C4-2B (cell line): ENCODE measurements around the gene EEF2KMT.
"Not testable (repeated sequence)": the region's sequence is repeated elsewhere in the genome, so short reads cannot be mapped to it uniquely, and the experiment has no call there.

ENCODE experiments used
- H3K27ac ChIP-seq: fragments of 450-650 bp; 2 replicates; pipeline ENCODE4 v1.5.1; 2017
- ZFX ChIP-seq: fragments of 450-650 bp; IDR thresholded peaks from 2 replicates; pipeline ENCODE4 v1.6.1; 2017
- TF ChIP-seq, protein P1 (sequence below): fragments of 450-650 bp; conservative IDR thresholded peaks from 2 replicates; pipeline ENCODE4 v1.5.1; 2017; ENCODE audit warnings: mild to moderate bottlenecking

EEF2KMT gene, protein sequence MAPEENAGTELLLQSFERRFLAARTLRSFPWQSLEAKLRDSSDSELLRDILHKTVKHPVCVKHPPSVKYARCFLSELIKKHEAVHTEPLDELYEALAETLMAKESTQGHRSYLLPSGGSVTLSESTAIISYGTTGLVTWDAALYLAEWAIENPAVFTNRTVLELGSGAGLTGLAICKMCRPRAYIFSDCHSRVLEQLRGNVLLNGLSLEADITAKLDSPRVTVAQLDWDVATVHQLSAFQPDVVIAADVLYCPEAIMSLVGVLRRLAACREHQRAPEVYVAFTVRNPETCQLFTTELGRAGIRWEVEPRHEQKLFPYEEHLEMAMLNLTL

DNA sequence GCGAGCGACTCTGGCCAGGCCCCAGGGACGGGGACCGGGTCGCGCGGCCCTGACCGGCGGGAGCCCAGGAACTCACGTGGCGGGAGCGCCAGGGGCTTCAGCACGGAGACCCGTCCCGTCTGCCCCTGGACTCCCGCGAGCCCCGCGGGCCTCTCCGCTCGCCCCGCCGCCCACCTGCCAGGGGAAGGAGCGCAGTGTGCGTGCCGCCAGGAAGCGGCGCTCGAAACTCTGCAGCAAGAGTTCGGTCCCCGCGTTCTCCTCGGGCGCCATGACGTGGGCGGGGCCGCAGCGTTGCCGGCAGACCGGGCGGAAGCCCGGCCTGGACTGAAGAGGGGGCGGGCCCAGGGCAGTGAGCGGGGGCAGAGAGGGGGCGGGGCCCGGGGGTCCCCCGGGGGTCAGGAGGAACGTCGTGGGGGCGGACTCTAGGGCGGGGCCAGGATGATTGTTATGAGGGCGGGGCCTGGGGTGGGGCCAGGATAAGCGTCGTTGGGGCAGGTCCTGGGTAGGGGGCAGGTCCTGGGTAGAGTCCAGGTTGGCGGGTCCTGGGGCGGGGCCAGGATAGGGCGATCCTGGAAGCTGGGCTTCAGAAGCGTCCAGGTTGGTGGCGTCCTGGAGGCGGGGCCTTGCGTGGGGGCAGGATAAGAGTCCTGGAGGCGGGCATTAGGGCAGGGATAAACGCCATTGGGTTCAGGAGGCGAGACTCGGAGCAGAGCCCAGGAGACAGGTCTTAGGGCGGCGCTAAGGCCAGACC is at the start of gene EEF2KMT:
Gene EEF2KMT (minus strand): TSS at position 326 of the 751 bp plus-strand sequence. CDS start 56 bp downstream, at position 270.
- peak within 1 kb of the TSS; percentile 78 for H3K27ac ChIP-seq

DNA sequence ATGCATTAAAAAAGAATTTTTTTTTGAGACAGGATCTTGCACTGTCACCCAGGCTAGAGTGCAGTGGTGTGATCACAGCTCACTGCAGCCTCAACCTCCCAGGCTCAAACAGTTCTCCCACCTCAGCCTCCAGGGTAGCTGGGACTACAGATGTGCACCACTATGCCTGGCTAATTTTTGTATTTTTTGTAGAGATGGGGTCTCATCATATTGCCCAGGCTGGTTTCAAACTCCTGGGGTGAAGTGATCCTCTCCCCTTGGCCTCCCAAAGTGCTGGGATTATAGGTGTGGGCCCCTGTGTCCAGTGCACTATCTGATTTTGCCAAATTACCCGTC is 47.0 kb upstream of the EEF2KMT start:
- H3K27ac ChIP-seq: not testable (repeated sequence)

DNA sequence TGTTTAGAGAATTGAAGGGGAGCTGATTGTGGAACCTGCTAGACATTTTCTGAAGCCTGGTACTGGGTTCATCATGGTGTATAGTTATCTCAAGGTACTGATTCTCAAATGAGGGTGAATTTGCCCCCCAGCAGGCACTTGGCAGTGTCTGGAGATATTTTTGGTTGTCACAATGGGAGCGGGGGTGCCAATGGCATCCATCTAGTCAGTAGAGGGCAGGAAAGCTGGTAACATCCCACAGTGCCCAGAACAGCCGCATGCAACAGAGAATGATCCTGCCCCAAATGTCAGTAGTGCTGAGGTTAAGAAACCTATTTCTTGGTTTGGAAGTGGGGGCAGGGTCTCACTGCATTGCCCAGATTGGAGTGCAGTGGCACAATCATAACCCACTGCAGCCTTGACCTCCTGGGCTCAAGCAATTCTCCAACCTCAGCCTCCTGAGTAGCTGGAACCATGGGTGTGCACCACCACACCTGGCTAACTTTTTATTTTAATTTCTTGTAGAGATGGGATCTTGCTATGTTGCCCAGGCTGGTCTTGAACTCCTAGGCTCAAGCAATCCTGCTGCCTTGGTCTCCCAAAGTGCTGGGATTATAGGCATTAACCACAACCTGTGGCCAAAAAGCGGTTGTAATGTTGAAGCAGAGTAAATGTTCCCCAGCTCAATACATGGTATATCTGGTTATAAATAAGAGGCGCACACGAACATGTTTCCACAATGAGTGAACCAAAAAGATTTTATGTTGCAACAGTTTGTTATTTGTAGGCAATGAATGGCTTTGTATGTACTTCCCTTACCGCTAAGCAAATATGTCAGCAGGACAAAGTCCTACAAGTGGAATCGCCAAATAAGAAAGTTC is 46.4 kb upstream of the EEF2KMT start:
- H3K27ac ChIP-seq: no peak overlapping the region
- no peak for TF ChIP-seq ZFX
- TF ChIP-seq, protein P1, sequence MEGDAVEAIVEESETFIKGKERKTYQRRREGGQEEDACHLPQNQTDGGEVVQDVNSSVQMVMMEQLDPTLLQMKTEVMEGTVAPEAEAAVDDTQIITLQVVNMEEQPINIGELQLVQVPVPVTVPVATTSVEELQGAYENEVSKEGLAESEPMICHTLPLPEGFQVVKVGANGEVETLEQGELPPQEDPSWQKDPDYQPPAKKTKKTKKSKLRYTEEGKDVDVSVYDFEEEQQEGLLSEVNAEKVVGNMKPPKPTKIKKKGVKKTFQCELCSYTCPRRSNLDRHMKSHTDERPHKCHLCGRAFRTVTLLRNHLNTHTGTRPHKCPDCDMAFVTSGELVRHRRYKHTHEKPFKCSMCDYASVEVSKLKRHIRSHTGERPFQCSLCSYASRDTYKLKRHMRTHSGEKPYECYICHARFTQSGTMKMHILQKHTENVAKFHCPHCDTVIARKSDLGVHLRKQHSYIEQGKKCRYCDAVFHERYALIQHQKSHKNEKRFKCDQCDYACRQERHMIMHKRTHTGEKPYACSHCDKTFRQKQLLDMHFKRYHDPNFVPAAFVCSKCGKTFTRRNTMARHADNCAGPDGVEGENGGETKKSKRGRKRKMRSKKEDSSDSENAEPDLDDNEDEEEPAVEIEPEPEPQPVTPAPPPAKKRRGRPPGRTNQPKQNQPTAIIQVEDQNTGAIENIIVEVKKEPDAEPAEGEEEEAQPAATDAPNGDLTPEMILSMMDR: no peak

DNA sequence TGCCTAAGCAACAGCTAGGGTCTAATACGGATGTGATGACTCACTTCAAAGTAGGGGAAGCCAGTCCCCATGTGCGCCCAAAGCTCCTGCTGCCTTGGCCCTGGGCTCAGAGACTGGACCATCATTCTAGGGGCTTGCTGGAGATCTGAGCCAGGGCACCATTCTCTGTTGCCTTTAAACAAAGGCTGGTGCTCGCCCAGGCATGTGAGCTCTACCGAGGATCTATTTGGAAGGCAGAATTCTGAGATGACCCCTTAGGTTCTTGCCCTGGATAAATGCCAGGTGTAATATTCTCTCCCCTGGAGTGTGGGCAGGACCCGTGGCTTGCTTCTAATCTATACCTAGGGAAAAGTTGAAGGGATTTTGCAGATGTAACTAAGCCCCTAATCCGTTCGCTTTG is 42.6 kb upstream of the EEF2KMT start:
- not testable (repeated sequence) for H3K27ac ChIP-seq

DNA sequence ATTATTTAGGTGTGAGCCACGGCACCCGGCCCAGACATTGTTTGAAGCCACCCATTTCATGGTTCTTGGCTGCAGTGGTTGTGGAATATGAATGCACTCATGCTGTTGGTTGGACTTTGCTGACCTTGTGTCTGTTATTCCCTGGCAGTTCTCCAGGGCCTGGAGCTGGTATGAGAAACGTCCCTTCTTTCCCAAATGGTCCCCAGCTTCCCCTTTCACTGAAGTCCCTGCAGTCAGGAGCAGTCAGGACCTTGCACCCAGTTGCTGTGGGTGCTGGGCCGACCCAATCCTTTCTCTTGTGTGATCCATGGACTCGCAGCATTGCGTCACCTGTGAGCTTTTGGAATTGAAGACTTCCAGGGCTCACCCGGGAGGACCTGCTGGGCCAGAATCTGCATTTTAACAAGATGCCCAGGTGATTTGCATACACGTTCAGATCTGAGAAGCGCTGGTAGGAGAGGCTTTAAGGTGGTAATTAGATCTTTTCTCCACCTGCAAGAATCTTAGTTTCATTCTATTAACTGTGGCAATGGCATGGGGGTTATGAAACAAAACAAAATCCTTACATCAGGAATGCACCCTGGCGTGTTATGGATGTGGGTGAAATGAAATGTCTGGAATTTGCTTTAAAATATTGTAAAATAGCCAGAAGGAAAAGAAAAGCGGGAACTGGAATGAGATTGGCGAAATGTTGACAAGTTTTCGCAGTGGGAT is 37.3 kb upstream of the EEF2KMT start:
- not testable (repeated sequence) for H3K27ac ChIP-seq

DNA sequence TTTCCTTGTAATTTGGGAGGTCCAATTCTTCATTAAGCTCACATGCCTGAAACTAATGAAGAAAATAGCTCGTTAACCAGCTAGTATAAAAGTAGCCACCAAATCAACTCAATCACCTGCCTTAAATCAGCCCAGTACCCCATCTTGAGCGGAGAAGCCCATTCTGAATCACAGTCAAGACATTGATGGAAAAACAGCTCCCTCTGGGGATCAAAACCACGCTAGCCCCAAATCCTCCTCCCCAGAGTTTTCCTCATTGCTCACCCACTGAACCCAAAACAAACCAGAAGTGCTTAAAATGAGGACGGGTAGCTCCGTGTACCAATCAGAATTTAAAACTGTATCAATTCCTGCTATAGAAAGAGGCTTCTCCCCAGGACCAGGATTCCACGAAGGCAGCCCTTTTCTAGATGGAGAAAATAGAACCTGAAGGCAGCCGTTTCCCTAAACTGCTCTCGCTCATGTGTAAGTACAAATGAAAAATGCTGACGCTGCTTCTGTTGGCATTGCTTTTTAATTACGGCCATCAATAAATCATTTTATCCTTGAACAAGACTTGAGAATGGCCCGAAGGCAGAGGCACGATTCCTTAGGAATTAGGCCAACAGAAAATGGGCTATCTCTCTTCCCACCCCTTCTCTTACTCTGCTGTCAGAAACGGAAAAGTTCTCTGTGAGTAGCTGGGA is 35.5 kb upstream of the EEF2KMT start:
- not testable (repeated sequence) for H3K27ac ChIP-seq

DNA sequence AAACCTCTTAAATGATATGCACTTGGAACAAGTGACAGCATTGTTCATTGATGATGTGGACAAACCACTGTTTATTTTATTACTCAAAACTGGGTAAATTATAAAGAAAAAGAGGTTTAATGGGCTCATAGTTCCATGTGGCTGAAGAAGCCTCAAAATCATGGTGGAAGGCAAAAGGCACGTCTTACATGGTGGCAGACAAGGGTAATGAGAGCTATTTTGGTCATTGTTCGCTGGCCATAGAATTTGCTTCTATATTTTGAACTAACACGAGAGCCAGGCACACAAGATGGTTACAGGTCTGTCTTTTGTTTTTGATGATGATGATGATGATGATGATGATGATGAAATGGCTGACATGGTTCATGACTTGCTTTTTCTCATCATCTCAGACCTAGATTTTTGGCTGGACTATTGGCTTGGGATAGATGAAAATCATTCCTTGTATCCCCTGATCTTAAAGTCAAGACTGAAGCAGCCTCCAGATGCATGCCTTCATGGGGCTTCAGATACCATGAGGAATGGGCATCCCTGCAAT is 33.9 kb upstream of the EEF2KMT start:
- H3K27ac ChIP-seq: not testable (repeated sequence)

DNA sequence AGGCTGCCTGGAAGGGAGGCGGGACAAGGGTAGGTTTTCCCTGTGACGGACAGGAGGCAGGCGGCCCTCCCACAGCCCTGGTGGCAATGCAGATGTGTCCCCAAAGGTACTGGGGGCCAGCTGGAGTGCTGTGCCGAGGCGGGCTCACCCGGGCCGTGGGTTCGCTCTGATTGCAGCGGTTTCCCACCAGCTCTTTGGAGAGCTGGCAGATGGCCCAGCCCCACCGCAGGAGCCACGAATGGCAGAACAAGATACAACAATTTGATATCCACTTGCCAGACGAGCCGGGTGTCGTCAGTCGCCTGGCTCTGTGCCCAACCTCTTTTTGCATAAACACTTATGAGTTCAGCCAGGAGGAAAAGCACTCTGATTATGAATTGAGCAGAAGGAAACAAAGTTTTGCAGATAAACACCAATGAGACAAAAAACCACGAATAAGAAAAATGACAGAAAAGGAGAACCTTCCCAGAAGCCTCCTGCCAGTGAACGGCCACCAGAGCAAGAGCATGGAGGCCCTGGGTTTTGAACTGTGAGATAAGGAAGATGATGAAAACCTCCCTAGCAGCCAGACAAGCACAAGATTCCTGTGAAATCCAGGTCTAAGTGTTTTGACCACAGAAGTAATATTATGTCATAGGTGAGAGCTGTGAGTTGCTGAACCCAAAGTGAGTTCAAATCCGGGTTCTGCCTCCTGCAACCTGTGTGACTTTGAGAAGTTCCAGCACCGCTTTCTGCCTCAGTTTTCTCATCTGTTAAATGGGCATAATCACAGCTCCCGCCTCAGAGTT is 19.9 kb upstream of the EEF2KMT start:
- H3K27ac ChIP-seq: not testable (repeated sequence)

DNA sequence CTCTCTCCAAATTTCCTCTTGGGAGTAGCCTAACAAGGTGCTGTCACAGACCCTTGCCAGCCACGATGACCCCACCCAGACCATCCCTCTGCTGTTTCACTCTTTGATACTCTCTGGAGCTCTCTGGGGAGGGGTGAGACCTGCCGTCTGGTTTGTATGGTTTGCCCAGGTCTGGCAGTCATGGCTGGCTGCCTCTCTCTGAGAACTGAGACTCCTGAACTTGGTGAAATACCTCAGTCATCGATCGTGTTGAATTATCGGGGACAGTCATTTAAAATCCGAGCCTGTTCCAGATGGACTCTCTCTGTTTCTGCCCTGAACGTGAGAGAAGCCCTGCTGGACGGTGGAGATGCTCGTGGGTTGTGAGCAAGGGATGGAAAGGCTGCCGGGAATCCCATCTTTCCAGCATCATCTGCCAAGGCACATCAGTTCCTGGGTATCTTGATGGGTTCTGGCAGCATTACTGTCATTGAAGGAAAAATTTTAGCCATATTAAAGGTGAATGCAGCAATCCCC is 19.2 kb upstream of the EEF2KMT start:
- not testable (repeated sequence) for H3K27ac ChIP-seq

DNA sequence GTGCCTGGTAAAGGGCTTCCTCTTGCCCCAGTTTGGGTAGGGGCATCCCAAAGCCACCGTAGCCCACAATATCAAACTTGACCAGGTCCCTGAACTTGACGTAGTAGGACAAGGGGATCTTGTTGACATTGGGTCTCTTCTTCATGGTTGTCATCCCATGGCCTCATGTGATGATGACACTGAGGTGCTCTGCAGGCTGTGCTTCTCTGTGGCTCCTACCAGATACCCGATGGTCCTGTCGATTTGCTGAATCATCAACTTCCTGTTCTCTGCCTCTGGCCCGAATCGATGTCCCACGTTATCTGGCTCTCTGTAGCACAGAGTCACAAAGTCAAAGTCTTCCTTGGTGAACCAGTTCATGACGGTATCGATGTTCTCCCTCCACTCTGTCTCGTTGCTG is 13.3 kb upstream of the EEF2KMT start:
- not testable (repeated sequence) for H3K27ac ChIP-seq

DNA sequence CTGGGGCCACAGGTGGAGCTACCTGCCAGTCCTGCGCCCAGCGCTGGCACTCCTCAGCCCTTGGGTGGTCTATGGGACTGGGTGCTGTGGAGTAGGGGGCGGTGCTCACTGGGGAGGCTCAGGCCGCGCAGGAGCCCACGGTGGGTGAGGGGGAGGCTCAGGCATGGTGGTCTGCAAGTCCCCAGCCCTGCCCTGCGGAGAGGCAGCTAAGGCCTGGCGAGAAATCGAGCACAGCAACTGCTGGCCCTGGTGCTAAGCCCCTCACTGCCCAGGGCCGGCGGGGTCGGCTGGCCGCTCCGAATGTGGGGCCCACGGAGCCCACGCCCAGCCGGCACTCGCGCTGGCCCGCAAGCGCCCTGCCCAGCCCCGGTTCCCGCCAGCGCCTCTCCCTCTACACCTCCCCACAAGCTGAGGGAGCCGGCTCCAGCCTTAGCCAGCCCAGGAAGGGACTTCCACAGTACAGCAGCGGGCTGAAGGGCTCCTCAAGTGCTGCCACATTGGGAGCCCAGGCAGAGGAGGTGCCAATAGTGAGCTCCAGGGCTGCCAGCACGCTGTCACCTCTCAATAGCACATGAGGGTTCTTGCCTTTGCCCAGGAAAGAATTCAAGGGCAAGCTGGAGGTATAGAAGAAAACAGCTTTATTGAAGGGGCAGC is 11.0 kb upstream of the EEF2KMT start:
- H3K27ac ChIP-seq: no peak overlapping the region
- no peak for TF ChIP-seq ZFX
- TF ChIP-seq, protein P1: no peak

DNA sequence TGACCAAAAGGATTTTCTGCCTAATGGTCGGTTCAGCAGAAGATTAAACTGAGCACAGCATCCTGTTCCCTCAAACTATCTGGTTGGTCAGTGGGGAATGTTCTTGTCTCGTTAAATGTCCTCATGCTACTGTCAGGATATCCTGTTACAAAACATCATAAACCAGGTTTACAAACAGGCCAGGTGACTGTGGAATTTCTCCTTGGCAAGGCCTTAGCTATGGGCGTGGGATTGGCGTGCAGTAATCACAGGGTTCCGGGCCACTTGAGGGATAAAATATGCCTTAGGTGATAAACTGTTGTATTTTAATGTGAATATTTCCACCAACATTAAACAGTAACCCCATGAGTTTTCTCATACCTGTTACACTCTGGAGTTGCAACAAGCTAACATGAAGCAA is 7.4 kb upstream of the EEF2KMT start:
- not testable (repeated sequence) for H3K27ac ChIP-seq

DNA sequence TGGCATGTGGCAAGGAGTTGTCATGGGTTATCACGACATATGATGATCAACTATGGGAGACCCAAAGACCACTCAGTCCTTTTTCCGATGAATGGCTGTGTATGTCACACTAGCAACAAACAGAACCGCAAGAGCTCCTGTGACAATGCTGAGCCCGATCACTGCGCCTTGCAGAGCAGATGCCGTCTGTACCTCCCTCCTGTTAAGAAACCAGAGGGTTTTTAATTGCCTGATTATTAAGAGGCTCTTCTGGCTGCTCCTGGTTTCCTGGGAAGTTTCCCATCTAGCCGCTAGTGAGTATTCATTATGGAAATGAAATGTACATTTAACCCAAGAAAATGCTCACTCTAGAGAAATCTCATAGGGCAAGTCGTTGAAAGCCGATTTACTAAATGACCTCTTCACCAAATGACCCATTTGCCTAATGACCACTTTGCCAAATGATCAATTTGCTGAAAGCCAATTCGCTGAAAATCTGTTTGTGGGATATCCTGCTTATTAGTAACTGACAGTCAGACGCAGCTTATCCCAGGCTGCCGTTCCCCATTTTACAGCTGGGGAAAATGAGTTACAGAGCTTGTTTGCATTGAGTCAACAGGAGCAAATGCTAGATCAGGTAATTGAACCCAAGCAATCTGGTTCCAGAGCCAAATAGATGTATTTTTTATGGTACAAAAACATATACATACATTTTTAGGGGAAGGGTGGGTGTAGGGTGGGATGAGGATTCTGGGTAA is 5.9 kb upstream of the EEF2KMT start:
- not testable (repeated sequence) for H3K27ac ChIP-seq

DNA sequence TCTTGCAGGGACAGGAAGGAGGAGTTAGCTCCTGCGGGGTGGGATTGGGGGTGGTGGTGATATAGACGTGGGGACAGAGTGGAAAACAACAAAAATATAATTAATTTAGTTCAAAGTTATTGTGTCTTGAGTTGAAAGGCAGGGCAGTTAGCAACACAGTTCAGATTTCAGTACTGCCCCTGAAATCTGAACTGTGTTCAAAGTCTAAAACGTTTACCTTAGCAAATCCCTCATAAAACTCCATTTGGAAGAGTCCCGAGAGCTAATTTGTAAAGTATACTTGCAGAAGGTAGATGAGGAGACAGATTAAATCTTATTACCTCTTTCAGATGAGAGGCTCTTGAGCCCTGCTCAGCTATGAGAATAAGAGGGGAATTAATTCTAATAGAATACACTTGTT is 1.6 kb upstream of the EEF2KMT start:
- peak overlapping the region; percentile 78 for H3K27ac ChIP-seq
